NCI-H2171 treated with DMSO at 0.1 percent for 48 hours (cell line): Measurements from ENCODE around the gene KANK2.
A peak's percentile ranks its signal among the peaks of the same experiment; 100 is the strongest.
"Not testable (repeated sequence)": the region's sequence is repeated elsewhere in the genome, so short reads cannot be mapped to it uniquely, and the experiment has no call there.

Source experiments
- DNase-seq: peaks from one replicate; lab custom pipeline; 2025; lab: John Stamatoyannopoulos, UW

KANK2 gene

DNA sequence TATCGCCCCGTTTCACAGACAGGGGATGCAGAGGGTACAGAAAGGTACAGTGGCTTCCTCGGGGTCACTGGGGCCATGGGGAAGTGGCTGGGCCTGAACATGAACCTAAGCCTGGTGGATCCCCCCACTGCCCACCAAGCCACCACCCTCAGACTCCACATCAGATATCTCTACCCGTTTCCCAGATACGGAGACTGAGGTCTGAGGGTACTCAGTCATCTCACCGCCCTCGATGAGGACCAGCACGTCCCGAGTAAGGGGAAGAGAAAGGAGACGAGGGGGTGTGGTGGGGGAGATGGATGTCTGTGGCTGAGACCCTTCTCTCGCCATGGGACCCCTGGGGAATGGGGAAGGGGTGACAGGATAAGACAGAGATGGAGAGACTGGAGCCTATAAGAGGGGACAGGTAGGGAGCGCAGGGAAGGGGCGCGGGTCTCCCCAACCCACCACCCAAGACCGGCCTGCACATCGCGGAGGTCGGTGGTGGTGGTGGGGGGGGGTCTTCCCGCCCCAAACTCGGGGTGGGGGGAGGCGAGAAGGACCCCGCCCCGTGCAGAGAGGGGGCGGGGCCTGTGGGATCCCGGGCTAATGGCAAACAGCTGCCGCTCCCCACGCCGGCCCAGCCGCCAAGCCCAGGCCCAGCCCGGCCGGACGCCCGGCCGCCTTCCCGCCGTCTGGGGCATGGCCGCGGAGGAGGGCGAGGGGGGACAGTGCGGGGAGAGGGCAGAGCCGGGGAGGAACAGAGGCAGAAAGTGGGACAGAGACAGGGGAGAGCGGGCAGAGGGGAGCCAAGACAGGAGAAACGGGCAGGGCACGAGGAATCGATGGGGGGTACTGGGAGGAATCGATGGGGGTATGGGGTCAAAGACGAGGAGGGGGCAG, 698 bp downstream of the KANK2 start:
- no peak for DNase-seq

DNA sequence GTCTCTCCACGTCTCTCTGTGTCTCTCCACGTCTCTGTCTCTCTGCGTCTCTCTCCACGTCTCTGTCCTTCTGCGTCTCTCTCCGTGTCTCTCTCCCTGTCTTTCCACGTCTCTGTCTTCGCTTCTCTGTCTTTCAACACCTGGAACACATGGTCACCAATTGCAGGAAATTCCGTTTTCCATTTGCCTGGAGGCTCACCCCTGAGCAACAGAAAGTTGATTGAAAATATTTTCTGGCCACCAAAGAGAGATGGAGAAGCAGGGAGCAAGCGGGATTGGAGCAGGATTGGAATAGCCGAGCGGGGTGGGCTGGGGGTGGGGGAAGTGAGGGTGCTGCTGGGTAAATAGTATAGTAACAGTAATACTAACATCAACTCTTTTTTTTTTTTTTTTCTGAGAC, 1.7 kb downstream of the KANK2 start:
- no peak for DNase-seq

DNA sequence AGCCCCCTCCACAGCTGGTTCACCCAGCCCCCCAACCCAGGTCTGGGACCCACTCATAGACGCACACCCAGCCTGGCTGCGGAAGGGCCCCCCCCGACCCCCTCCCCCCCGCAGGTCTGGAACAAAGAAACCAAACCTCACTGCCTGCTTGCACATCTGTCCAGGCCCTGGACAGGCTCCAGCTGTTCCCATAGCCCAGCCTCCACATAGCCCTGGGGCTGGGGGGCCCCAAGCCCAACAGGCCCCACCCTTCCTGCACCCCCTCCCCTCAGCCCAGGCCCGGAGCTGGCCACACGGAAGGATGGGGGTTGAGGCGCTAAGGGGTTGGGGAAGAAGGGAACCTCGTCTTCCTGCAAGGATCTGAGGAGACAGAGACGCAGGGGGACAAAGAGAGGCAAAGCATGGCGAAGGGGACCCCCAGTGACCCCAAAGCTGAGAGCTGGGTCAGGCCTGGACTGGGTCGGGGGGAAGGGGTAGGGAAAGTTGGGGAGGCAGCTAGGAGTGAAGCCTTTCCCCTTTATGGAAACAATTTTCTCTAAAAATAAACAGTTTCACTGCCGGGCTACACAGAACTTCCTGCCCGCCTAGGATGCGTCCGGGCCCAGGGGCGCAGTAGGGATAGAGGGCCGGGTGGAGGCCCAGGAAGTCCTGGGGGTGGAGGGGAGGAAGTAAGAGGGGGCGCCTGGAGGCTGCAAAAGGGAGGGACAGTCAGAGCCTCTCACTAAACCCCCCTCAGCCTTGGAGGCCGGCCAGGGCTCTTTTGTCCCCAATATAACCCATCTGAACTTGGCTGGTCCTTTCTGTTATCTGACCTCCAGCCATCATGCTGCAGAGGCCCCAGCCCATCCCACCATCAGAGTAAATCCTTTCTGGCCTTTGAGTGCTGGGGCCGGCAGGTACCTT, 2.4 kb downstream of the KANK2 start:
- no peak for DNase-seq

DNA sequence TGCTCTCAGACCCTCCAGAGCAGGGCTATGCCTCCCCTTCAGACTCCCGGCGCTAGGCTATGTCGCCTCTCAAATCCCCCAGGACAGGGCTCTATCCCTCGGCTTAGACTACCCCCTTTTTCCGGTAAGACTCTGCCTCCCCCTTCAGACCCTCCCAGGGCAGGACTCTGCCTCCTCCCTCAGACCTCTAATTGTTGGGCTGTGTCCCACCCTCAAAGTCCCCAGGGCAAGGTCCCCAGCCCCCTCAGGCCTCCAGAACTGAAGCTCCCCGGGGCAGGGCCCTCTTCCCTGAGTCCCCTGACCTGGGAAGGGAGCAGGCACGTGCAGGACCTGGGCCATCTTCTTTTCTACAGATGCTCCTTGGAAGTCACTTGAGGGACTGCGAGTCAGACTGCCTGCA, 3.2 kb downstream of the KANK2 start:
- DNase-seq, result no peak

DNA sequence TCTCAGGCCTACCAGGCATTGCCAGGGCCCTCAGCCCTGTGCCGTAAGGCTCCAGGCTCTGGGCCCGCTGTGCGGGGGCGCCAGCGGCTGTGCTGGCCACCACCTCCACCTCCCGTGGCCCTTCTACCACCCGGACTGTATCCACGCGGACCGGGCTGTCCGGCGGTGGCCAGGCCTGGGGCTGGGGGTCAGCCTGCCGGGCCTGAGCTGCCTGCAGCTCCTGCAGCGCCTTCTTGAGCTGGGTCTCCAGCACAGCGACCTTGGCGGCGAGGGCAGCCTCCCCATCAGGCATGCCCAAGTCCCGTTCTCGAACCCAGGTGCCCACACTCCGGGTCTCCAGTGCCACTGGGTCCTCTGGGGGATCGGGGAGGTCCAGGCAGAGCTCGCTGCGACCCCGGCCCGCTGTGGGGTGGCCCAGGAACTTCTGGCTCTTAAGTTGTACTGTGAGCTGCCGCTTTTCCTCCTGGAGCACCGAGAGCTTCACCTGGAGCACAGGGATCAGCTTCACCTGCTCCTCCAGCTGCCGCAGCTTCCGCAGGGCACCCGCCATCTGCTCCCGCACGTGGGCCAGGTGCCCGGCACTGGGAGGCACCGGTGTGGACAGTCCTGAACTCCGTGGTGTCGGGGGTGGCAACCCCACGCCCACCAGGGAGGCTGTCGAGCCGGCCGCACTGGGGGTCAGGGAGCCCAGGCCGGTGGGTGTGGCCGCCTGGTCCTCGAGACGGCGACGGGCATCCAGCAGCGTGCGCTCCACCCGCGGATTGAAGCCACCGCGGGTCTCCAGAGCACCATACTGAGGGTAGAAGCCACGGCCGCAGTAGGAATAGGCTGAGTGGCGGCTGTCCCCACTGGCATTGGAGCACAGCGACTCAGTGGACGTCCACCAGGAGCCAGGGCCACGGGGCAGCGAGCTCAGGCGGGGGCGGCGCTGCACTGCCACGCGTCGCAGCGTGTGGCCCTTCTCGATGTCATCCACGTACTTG, 4.1 kb downstream of the KANK2 start:
- DNase-seq, result peak; percentile 15

DNA sequence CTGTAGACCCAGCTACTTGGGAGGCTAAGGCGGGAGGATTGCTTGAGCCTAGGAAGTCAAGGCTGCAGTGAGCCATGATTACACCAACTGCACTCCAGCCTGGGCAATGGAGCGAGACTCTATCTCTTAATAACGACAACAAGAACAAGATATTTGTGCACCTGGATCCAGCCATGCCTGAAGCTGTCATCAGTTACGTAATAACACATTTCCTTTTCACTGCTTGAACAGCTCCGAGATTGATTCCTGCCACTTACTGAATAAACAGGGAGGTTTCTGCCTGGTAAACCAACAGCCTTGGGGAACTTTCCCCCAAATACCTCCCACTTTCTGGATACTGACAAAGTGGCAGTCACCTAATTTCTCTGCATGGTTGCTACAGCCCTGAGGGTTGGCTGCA, 5.4 kb downstream of the KANK2 start:
- no peak for DNase-seq

DNA sequence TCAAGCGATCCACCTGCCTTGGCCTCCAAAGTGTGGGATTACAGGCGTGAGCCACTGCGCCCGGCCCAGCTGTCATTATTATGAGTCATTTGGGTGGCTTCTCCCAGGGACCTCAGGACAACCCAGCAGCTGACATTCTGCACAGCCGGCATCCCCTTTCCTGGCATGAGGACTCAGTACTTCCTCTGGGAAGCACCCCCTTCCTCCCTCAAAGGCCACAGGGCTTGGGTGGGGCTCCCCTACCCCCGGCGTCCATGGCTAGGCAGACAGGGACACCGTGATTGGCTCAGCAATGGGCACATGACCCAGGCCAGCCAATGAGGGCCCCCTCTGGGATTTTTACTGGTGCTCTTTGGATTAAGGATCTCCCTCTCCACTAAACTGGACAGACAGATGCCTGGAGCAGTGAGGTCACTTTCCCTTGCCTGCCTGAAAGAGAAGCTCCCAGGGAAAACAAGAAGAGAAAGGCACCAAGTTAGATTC, 6.0 kb downstream of the KANK2 start:
- DNase-seq, result no peak

DNA sequence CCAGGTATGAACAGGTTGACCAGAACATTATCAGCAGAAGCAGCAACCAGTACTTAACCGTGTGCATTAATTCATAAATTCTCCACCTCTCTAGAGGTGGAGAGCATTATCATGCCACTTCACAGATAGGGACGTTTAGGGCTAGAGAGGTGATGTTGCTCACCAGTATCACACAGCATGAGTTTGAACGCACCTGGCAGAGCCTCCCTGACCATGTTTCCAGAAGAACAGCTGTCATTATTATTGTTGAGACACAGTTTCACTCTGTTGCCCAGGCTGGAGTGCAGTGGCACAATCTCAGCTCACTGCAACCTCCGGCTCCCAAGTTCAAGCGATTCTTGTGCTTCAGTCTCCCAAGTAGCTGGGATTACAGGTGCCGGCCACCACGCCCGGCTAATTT, 6.8 kb downstream of the KANK2 start:
- no peak for DNase-seq

DNA sequence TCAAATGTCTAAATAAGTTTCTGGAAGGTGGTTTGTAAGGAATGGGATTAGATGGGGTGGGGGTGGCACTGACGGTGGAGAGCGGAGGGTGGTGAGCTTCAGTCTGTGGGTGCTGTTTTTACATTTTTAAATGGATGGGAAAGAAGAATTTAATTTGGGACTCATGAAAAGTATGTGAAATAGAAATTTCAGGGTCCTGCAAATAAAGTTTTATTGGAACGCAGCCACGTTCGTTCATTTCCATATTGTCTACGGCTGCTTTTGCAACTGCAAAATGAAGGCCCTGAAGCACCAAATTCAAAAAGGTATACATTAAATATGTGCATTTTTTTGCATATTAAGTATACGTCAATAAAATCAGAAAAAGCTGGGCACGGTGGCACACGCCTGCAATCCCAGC, 9.9 kb downstream of the KANK2 start:
- no peak for DNase-seq

DNA sequence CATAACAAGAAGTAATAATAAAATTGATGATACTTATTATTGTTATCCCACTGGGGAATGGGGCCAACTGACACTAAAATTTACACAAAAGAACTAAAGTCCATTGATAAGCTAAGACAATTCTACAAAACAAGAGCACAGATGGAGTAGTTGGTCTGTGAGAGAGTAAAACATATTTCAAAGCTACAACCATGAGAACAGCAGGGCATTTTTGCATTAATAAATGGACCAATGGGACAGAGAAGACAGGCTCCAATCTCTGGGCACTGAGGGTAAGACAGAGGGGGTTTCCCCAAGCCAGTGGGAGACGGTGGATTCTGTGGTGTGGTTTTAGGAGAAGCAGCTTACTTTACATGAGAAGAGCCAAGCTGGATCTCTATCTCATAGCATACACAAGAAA, 14.4 kb downstream of the KANK2 start:
- no peak for DNase-seq

DNA sequence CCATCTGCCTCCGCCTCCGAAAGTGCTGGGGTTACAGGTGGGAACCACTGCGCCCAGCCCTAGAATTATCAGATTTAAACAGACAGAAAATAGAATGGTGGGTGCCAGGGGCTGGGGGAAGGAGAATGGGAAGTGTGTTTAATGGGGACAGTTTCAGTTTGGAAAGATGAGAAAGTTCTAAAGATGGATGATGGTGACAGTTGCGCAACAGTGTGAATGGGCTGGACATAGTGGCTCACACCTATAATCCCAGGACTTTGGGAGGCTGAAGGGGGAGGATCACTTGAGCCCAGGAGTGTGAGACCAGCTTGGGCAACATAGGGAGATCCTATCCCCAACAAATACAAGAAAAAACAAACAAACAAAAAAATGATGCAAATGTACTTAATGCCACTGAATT, 15.9 kb downstream of the KANK2 start:
- DNase-seq, result no peak

DNA sequence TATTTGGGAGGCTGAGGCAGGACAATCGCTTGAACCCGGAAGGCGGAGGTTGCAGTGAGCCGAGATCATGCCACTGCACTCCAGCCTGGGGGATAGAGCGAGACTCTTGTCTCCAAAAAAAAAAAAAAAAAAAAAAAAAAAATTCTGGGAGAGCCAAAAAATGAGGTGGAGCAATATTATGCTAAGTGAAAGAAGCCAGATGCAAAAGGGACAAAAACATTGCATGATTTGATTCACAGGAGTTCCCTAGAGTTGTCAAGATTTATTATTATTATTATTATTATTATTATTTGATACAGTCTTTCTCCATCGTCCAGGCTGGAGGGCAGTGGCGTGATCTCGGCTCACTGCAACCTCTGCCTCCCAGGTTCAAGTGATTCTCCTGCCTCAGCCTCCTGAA, 16.4 kb downstream of the KANK2 start:
- DNase-seq, result not testable (repeated sequence)

DNA sequence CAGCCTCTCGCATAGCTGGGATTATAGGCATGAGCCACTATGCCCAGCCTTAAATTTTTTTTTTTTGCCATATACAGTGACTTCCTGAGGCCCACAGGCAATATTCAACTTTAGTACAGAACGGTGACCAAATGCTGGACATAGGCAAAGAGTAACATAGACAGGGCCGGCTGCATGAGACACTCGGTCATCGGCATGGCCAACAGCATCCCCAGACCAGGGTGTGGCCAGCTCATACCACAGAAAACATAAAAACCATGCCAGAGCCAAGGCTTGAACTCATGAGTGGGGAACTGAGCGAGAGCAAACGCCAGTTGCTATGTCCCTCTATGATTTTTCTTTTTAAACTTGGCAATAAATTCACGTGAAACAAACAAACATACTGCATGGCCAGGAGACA, 17.0 kb downstream of the KANK2 start:
- DNase-seq, result no peak

DNA sequence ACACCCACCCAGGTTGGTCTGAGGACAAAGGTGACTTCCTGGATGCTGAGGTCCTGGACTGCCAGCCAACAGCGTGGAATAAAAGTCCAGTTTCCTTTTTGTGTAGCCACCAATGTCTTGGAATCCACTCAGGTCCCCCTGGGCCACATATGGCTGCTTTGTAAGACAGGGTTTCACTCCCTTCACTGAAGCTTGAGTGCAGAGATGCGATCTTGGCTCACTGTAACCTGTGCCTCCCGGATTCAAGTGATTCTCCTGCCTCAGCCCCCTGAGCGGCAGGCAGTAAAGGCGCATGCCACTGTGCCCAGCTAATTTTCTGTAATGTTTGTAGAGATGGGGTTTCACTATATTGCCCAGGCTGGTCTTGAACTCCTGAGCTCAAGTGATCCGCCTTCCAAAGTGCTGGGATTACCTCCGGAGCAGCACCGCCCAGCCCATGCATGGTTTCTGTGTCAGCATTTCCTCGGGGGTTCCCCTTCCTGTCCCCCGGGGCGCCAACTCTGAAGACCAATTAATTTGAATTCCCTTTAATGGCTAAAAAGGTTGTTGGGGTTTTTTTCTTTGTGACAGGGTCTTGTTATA, 17.5 kb downstream of the KANK2 start:
- DNase-seq, result no peak

DNA sequence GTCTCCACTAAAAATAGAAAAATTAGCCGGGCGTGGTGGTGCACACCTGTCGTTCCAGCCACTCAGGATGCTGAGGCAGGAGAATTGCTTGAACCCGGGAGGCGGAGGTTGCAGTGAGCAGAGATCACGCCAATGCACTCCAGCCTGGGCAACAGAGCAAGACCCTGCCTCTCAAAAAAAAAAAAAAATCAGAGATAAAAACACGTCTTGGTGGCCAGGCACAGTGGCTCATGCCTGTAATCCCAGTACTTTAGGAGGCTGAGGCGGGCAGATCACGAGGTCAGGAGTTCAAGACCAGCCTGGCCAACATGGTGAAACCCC, 18.2 kb downstream of the KANK2 start:
- DNase-seq, result not testable (repeated sequence)

DNA sequence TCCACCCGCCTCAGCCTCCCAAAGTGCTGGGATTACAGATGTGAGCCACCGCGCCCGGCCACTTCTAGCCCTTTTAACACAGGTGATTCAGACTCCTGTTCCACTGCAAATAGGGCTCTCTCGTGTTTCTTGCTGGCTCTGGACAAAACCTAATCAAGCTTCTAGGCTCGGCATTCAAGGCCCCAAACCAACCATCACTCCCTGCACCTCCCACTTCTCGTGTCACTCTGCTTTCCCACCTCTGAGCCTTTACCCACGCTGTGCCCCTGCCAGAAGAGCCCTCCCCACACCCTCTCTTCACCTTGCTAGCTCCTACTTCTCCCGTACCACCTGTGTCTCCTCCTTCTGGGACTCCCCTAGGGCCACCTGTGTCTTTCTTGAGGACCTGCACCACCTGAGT, 19.8 kb downstream of the KANK2 start:
- no peak for DNase-seq

DNA sequence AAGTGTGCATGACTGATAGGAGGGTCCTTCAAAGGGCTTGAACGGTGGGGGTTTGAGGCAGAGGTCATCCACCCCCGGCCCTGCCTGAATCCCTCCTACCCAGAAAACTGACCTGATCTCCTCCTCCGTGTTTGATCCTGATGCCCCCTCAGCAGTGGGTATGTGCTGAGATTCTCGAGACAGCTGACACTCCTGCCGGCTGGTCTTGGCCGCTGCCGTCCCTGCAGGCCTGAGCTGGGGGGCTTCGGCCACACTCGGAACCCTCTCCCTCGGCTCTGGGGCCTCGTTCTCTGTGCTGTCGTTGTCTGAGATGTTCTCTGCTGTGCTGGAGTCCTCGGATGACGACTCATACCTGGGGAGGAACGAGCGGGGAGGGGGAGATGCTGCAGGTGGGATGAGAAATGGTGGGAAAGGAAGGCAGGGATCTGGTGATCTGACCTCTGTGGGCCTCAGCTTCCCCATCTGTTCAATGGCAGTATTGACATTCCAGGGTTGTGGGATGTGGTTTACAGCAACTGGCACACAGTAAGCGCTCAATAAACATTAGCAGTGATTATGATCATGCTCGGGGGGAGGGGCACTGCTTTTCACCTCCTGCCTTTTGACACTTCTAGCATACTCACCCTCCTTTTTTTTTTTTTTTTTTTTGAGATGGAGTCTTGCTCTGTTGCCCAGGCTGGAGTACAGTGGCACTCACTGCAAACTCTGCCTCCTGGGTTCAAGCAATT, 20.7 kb downstream of the KANK2 start:
- DNase-seq, result no peak

DNA sequence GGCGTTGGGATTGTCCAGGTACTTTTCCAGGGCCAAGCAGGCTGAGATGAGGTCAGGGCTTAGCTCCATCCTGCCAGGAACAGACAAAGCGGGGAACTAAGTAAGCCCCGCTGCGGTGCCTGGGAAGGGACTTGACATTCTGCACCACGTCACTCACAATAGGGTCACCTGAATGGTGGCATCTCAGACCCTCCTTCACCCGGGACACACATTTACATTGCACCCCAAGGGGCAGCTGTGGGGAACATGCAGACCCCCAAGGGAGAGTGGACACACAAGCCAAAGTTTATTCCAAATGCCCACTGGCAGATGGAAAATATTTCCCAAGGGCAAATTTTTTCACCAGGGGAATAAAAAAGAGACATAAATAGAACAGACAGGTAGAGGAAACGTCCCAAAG, 21.4 kb downstream of the KANK2 start:
- DNase-seq, result no peak

DNA sequence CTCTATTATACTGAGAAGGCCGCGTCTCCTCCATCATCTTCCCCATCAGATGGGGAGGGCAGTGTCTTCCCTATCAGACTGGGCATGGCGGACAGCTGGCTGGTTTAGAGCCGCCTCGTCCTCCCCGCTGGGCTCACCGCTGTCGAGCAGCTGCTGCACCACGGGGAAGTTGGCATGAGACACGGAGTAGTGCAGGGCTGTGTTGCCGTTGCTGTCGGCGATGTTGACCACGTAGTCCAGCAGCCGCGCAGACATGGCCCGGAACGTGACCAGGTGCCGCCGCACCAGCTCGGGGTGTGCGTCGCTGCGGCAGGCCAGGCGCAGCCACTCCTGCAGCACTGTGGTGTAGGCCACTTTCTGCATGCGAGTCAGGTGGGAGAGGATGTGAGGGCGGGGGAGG, 23.0 kb downstream of the KANK2 start:
- DNase-seq, result peak; percentile 73

DNA sequence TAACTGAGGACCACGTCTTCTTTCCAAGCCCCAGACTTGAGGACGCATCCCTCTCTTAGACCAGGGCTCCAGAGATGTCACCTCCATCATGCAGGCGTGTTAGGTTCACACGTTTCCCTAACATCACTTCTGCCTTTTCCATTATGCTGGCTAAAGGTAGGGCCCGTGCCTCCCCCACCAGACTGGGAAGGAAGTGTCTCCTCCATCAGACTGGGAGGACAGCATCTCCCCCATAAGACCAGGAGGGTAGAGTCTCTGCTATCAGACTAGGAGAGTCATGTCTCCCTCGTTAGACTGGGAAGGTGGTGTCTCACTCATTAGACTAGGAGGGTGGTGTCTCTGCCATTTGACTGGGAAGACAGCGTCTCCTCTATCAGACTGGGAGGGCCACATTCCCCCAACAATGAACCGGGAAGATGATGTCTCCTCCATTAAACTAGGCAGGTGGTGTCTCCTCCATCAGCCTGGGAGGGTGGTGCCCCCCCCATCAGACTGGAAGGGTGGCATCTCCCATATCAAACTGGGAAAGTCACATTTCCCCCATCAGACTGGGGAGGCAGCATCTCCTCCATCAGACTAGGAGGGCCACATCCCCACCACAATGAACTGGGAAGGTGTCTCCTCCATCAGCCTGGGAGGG, 23.7 kb downstream of the KANK2 start:
- no peak for DNase-seq
